ENCODE measurements around the gene RNF182.

DNA sequence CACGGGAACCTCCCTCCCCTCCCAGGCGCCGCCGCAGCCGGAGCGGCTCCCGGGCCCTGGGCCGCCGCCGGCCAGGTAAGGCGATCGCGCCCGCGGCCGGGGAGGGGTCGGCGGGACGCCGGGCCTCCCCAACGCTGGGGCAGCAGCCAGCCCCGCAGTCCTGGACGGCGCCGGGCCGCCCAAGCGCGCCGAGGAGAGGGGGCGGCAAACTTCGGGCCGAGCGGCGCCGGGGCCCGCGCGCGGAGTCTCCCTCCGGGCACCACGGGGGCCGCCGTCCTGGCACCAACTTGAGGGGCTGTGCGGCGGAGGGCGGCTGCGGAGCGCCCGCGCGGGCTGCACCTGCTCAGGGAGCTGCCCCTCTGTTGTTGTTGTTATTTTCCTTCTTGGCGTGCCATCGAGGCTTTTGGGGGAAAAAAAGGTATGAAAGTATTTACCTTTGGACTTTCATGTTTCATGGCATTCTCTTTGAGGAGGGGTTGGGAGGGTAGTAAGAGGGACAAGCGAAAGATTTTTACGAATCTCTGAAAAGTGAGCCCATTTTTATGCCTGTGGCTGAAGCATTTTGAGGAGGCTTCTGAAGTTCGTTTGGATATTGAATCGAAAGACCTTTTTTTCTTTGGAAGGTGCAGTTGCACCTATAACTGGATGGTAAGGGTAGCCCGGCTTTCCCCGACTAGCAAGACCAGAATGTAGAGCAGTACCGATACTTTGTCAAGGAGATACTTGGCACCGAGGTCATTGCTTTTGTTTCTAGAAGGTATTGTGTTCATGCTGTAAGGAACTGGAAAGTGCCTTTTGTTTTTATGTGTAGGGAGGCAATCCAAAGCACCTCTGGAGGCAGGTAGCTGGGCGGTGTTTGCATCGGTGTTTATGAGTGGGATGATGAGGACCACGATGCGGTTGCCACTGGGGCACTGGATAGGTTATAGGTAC is at the start of gene RNF182:
- TF ChIP-seq, protein P1, sequence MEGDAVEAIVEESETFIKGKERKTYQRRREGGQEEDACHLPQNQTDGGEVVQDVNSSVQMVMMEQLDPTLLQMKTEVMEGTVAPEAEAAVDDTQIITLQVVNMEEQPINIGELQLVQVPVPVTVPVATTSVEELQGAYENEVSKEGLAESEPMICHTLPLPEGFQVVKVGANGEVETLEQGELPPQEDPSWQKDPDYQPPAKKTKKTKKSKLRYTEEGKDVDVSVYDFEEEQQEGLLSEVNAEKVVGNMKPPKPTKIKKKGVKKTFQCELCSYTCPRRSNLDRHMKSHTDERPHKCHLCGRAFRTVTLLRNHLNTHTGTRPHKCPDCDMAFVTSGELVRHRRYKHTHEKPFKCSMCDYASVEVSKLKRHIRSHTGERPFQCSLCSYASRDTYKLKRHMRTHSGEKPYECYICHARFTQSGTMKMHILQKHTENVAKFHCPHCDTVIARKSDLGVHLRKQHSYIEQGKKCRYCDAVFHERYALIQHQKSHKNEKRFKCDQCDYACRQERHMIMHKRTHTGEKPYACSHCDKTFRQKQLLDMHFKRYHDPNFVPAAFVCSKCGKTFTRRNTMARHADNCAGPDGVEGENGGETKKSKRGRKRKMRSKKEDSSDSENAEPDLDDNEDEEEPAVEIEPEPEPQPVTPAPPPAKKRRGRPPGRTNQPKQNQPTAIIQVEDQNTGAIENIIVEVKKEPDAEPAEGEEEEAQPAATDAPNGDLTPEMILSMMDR (IDR thresholded peaks at IDR 0.05): no peak
- TF ChIP-seq CEBPB (IDR thresholded peaks at IDR 0.05) (no peak), NFE2L2 (conservative IDR thresholded peaks at IDR 0.05; ENCODE audit: low read length) (no peak), SREBF2 (IDR thresholded peaks at IDR 0.05) (no peak), POLR2A (IDR thresholded peaks at IDR 0.05; ENCODE audit: low read length) (no peak), NPAS2 (CRISPR knock-in tag; IDR thresholded peaks at IDR 0.05; ENCODE audit: borderline replicate concordance) (no peak), RNF2 (IDR thresholded peaks at IDR 0.05; ENCODE audit: borderline replicate concordance, low read depth) (peak; percentile 94), JUN (IDR thresholded peaks at IDR 0.05) (0 out of 5 replicates have a peak, but pooled peaks of 1 of the 2 experiments have one; percentile 17), CHD2 (IDR thresholded peaks at IDR 0.05; ENCODE audit: low read length, partially characterized antibody) (no peak), ZC3H11A (IDR thresholded peaks at IDR 0.05) (no peak)
- TF ChIP-seq, protein P2, sequence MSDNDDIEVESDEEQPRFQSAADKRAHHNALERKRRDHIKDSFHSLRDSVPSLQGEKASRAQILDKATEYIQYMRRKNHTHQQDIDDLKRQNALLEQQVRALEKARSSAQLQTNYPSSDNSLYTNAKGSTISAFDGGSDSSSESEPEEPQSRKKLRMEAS (IDR thresholded peaks at IDR 0.05): no peak
- TF ChIP-seq, protein P3, sequence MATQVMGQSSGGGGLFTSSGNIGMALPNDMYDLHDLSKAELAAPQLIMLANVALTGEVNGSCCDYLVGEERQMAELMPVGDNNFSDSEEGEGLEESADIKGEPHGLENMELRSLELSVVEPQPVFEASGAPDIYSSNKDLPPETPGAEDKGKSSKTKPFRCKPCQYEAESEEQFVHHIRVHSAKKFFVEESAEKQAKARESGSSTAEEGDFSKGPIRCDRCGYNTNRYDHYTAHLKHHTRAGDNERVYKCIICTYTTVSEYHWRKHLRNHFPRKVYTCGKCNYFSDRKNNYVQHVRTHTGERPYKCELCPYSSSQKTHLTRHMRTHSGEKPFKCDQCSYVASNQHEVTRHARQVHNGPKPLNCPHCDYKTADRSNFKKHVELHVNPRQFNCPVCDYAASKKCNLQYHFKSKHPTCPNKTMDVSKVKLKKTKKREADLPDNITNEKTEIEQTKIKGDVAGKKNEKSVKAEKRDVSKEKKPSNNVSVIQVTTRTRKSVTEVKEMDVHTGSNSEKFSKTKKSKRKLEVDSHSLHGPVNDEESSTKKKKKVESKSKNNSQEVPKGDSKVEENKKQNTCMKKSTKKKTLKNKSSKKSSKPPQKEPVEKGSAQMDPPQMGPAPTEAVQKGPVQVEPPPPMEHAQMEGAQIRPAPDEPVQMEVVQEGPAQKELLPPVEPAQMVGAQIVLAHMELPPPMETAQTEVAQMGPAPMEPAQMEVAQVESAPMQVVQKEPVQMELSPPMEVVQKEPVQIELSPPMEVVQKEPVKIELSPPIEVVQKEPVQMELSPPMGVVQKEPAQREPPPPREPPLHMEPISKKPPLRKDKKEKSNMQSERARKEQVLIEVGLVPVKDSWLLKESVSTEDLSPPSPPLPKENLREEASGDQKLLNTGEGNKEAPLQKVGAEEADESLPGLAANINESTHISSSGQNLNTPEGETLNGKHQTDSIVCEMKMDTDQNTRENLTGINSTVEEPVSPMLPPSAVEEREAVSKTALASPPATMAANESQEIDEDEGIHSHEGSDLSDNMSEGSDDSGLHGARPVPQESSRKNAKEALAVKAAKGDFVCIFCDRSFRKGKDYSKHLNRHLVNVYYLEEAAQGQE (IDR thresholded peaks at IDR 0.05): no peak

Measured in A549 (cell line).